HG02759 (cell line): ENCODE results near the gene ATP2C2.
"Not testable (repeated sequence)": the region's sequence is repeated elsewhere in the genome, so short reads cannot be mapped to it uniquely, and the experiment has no call there.

Source experiments
- ATAC-seq: cut with Tn5 transposase; IDR thresholded peaks from one replicate; pipeline ENCODE4 v1.9.1; 2021; ENCODE audit warnings: mild to moderate bottlenecking, moderate library complexity; ENCODE audit not compliant: unreplicated experiment

ATP2C2 gene

GRCh38 chr16:84449156-84450140, 81.1 kb downstream of the ATP2C2 start:
- no peak for ATAC-seq

- ATAC-seq = no peak
These were observed 82.0 kb downstream of the ATP2C2 start for GRCh38 chr16:84450176-84450865.

GRCh38 chr16:84451010-84451676, 82.8 kb downstream of the ATP2C2 start:
- ATAC-seq = not testable (repeated sequence)

GRCh38 chr16:84451781-84452180, 83.4 kb downstream of the ATP2C2 start:
- ATAC-seq = no peak

GRCh38 chr16:84453061-84453752, 84.9 kb downstream of the ATP2C2 start:
- ATAC-seq = no peak

- no peak for ATAC-seq
These were observed 86.3 kb downstream of the ATP2C2 start for GRCh38 chr16:84454611-84455010.

- ATAC-seq = no peak
These were observed 86.7 kb downstream of the ATP2C2 start for GRCh38 chr16:84455031-84455430.

GRCh38 chr16:84458606-84459532, 90.5 kb downstream of the ATP2C2 start:
- ATAC-seq = no peak

GRCh38 chr16:84459533-84459894, 91.2 kb downstream of the ATP2C2 start:
- ATAC-seq = no peak

- ATAC-seq = no peak
These were observed 91.6 kb downstream of the ATP2C2 start for GRCh38 chr16:84459941-84460405.

- no peak for ATAC-seq
These were observed 92.2 kb downstream of the ATP2C2 start for GRCh38 chr16:84460406-84461028.

GRCh38 chr16:84461029-84461412, 92.7 kb downstream of the ATP2C2 start:
- no peak for ATAC-seq

- ATAC-seq = no peak
These were observed 93.3 kb downstream of the ATP2C2 start for GRCh38 chr16:84461413-84462295.

- ATAC-seq = no peak
These were observed 94.2 kb downstream of the ATP2C2 start for GRCh38 chr16:84462296-84463210.

- ATAC-seq = no peak
These were observed 94.9 kb downstream of the ATP2C2 start for GRCh38 chr16:84463221-84463620.

GRCh38 chr16:84464116-84464515, 95.8 kb downstream of the ATP2C2 start:
- ATAC-seq = no peak

- no peak for ATAC-seq
These were observed 96.8 kb downstream of the ATP2C2 start for GRCh38 chr16:84465154-84465553.
